OCI-LY7 (cell line): ENCODE results near the gene TBC1D9B.

Experiments used
- CTCF ChIP-seq: fragments of 200-600 bp; sonication (generic); conservative IDR thresholded peaks from 2 replicates; pipeline ENCODE4 v1.5.1; 2014; ENCODE audit warnings: mild to moderate bottlenecking, antibody characterized with exemption, low read length, moderate library complexity, mixed read lengths
- EZH2phosphoT487 ChIP-seq: fragments of 200-600 bp; sonication (generic); IDR thresholded peaks from 2 replicates; pipeline ENCODE4 v1.6.1; 2018; ENCODE audit warnings: low read depth, borderline replicate concordance, mild to moderate bottlenecking, mixed run types, antibody characterized with exemption, low read length, moderate library complexity, mixed read lengths

GRCh38 chr5:179820127-179820482 lies 87.6 kb downstream of the TBC1D9B start:
- TF ChIP-seq CTCF (no peak), EZH2phosphoT487 (no peak)
